HG03060 (cell line): ENCODE data around the gene EGLN1.
"Not testable (repeated sequence)": the region's sequence is repeated elsewhere in the genome, so short reads cannot be mapped to it uniquely, and the experiment has no call there.

Experiments used
- ATAC-seq: cut with Tn5 transposase; IDR thresholded peaks from one replicate; pipeline ENCODE4 v1.9.1; 2021; ENCODE audit warnings: low read depth, moderate number of reproducible peaks; ENCODE audit not compliant: unreplicated experiment

Gene EGLN1

DNA sequence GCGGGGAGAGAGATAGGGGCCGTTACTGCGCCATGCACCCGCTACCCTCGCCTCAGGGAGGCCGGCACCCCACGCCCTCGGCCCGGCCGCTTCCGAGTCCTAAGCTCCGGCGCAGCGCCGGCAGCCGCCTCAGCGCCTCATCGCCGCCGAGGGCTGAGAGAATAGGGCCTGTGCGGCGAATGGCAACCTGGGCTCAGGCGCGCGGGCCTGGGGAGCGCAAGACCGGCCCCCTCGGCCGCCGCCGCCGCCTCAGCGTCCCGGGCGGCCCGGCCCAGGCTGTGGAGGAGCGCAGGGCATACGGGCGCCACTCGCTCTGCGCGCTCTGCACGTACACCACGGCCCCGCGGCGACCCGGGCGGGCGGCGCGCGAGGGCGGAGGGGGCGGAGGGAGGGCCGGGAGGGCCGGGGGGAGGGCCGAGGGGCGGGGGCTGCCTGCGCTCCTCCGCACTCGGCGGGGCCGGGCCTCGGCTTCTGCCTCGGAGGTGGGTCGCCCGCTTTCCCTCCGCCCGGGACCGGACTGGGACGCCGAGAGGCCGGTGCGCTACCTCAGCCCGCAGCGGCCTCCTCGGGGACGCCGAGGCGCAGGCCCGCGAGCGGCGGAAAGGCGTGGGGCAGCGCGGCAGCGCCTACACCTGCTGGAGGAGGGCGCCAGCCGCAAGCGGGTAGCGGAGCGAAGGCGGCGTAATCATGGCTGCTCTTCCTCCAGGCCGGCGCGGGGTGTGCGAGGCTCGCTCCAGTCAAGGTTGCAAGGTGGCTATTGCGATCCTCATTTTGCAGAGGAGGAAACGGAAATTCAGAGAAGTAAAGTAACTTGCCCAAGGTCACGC is at the start of gene EGLN1:
EGLN1 (minus strand) TSS at position 317 of the 827 bp plus-strand sequence. CDS start 399 bp downstream, outside the sequence.
- peak; percentile 49 for ATAC-seq

DNA sequence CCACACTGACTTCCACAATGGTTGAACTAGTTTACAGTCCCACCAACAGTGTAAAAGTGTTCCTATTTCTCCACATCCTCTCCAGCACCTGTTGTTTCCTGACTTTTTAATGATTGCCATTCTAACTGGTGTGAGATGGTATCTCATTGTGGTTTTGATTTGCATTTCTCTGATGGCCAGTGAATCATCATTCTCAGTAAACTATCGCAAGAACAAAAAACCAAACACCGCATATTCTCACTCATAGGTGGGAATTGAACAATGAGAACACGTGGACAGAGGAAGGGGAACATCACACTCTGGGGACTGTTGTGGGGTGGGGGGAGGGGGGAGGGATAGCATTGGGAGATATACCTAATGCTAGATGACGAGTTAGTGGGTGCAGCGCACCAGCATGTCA is 49.4 kb upstream of the EGLN1 start:
- ATAC-seq, result not testable (repeated sequence)

DNA sequence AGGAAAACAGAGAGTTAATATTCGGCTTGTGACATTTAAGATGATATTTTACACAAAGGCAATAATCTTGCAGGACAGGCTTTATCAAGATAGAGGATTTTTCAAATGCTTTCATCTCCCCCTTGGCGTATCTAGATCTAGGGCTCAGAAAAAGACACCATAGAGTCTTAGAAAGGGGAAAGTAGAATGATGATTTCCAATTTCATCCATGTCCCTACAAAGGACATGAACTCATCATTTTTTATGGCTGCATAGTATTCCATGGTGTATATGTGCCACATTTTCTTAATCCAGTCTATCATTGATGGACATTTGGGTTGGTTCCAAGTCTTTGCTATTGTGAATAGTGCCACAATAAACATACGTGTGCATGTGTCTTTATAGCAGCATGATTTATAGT is 48.9 kb upstream of the EGLN1 start:
- ATAC-seq, result not testable (repeated sequence)

DNA sequence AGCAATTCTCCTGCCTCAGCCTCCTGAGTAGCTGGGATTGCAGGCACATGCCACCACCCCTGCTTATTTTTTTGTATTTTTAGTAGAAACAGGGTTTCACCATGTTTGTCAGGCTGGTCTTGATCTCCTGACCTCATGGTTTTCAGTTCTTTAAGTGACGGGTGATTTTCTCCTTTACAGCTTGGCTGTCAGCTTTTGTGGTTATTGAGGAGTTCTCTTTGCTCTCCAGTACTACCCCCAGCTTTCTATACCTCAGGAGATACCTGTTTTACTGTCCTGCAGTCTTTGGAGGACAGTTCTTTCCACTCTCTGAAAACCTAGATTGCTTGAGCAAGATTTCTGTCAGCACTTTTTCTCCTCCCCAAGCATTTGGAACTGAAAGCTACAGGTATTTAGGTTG is 45.9 kb upstream of the EGLN1 start:
- ATAC-seq, result no peak

DNA sequence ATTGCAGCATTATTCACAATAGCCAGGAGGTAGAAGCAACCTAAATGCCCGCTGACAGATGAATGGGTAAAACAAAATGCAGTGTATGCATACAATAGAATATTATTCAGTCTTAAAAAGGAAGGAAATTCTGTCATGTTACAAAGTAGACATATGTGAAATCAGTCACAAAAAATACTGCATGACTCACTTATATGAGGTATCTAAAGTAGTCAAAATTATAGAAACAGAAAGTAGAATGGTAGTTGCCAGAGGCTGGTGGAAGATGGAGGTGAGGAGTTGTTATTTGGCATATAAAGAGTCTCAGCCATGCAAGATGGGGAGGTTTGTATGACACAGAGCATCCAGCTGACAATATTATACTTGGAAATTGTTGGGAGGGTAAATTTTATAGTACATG is 43.0 kb upstream of the EGLN1 start:
- no peak for ATAC-seq

DNA sequence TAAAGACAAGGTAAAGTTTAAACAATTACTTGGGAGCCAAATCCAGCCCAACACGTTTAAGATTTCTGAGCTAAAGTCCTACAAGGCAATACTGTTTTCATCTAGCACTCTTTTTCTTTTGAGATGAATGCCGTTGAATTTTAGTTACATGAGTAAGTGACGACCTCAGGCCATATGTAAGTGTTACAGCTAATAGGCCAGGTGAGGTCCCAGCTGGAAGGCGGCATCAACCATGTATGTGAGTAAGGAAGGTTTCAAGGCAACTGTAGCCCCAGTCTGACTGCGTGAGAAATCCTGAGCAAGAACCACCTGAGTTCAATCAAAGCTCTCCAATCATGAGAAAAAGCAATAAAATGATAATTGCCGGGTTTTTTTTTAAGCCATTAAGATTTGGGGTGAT is 41.5 kb upstream of the EGLN1 start:
- no peak for ATAC-seq

- ATAC-seq, result peak; percentile 87
These were observed 38.5 kb upstream of the EGLN1 start for GRCh38 chr1:231460614-231461013.

GRCh38 chr1:231459438-231459837 is 37.4 kb upstream of the EGLN1 start:
- not testable (repeated sequence) for ATAC-seq

DNA sequence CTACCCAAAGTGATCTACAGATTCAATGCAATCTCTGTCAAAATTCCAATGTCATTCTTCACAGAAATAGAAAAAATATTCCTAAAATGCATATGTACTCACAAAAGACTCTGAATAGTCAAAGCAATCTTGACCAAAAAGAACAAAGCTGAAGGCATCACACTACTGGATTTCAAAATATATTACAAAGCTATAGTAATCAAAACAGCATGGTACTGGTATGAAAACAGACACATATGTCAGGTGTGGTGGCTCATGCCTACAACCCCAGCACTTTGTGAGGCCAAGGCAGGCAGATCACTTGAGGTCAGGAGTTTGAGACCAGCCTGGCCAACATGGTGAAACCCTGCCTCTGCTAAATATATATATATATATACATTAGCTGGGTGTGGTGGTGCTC is 35.9 kb upstream of the EGLN1 start:
- not testable (repeated sequence) for ATAC-seq

DNA sequence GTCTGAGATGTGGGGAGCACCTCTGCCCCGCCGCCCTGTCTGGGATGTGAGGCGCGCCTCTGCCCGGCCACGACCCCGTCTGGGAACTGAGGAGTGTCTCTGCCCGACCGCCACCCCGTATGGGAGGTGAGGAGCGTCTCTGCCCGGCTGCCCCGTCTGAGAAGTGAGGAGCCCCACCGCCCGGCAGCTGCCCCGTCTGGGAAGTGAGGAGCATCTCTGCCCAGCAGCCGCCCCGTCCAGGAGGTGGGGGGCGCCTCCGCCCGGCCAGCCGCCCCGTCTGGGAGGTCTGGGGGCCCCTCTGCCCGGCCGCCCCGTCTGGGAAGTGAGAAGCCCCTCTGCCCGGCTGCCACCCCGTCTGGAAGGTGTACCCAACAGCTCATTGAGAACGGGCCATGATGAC is 32.0 kb upstream of the EGLN1 start:
- ATAC-seq, result not testable (repeated sequence)

- ATAC-seq, result no peak
These were observed 24.1 kb upstream of the EGLN1 start for GRCh38 chr1:231446138-231446537.

DNA sequence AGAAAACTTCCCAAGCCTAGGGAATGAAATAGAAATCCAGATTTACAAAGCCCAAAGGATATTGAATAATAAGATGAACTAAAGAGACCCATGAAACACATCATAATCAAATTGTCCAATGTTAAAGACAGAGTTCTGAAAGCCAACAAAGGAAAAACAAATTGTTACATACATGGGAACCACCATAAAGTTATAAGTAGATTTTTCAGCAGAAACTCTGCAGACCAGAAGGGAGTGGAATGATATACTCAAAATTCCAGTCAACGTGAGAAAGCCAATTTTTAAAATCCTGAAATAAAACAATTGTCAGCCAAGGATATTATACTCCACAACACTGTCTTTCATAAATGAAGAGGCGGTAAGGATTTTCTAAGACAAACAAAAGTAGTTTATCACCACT is 22.0 kb upstream of the EGLN1 start:
- no peak for ATAC-seq

- ATAC-seq, result no peak
These were observed 21.3 kb upstream of the EGLN1 start for GRCh38 chr1:231443363-231443762.

GRCh38 chr1:231442735-231443134 is 20.6 kb upstream of the EGLN1 start:
- no peak for ATAC-seq

DNA sequence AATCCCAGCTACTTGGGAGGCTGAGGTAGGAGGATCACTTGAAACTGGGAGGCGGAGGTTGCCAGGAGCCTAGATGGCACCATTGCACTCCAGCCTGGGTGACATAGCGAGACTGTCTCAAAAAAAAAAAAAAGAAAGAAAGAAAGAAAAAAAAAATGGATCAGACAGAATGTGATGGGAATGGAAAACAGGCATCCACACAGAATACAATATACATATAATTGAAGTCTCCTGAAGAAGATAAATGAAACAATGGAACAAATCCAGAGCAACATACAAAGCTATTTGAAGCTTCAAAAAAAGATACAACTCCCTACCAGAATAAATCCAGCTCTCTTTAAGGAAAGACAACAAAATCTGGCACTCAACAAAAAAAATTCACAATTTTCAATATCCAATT is 10.9 kb upstream of the EGLN1 start:
- no peak for ATAC-seq

DNA sequence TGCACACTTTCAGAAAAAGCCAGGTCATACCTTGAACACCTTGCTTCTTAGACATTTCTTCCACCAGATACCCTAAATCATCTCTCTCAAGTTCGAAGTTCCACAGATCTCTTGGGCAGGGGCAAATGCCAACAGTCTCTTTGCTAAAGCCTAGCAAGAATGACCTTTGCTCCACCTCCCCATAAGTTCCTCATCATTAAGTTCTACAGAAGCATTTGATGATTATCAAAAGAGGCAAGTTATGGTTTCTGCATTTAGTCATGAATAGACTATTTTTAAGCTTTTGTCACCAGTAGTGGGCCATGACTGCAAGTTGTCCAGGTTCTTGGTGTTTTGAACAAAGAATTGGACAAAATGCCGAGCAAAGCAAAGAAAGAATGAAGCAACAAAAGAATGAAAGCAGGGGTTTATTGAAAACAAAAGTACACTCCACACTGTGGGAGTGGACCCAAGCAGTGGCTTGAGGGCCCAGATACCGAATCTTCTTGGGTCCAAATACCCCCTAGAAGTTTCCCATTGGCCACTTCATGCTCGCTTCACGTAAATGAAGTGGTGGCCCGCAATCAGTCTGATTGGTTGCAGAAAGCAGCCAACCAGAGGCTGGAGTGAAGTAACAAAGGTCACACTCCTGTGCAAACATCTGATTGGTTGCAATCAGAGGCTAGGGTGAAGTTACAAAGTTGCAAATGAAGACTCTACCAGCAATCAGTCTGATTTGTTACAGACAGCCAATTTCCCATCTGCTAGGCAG is 9.8 kb upstream of the EGLN1 start:
- ATAC-seq, result no peak

DNA sequence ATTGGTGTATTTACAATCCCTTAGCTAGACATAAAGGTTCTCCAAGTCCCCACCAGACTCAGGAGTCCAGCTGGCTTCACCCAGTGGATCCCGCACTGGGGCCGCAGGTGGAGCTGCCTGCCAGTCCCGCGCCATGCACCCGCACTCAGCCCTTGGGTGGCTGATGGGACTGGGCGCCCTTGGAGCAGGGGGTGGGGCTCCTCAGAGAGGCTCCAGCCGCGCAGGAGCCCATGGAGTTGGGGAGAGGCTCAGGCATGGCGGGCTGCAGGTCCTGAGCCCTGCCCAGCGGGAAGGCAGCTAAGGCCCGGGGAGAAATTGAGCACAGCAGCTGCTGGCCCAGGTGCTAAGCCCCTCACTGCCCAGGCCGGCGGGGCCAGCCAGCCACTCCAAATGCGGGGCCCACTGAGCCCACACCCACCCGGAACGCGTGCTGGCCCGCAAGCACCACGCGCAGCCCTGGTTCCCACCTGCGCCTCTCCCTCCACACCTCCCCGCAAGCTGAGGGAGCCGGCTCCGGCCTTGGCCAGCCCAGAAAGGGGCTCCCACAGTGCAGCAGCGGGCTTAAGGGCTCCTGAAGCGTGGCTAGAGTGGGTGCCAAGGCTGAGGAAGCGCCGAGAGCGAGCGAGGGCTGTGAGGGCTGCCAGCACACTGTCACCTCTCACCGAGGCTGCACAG is 8.7 kb upstream of the EGLN1 start:
- ATAC-seq, result not testable (repeated sequence)

GRCh38 chr1:231428377-231428776 is 6.3 kb upstream of the EGLN1 start:
- ATAC-seq, result no peak

DNA sequence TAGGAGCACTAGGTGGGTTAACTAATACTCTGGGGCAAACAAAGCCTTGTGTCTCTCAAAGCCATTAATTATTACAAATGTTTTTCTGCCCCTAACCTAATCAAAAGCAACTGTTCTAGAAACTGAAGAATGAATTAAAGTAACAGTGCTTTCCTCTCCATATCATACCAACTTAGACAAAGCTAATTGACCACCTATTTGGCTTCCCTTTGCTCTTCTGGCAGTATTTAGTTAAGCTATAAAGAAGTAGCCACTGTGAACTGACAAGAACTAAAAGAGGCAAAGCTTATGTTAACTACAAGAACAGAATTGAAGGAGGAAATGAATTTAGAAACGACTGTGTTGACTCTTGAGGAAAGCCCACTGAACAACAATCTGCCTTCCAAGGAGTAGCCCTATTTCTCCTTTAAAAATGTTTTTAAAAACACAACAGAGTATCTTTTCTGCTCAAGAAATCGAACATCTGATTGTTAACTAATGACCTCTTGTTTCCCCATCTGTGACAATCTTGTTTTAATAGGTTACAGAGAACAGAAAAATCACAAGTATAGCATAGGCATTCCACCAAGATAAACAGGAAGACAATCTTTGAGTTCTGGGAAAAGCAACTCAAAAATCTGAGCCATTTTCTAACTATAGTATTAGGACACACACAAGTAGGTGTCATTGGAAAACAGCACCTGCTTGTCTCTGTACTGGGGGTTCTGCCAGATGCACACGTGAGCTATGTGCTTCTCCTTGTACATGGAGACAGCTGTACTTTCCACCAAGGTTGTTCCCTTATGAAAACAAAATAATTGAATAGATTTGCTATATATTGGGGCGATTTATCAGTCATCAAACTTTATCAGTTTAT is 3.1 kb upstream of the EGLN1 start:
- no peak for ATAC-seq

- no peak for ATAC-seq
These were observed 1.6 kb upstream of the EGLN1 start for GRCh38 chr1:231423648-231424047.
